ENCODE results near the gene MRTFA.

DNA sequence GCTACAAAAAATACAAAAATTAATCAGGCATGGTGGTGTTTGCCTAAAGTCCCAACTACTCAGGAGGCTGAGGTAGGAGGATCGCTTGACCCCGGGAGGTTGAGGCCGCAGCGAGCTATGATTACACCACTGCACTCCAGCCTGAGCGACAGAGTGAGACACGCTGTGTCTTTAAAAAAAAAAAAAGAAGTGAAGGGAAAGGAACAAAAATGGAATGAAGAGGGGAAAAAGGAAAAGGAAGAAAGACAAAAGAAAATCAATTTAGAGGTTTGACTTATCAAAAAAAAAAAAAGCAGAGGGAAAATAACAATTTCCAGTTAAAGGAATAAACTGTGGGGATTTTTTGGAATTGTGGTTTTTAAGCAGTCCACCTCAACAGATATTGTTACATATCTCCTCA lies 36.8 kb downstream of the MRTFA start:
- TF ChIP-seq, protein P1, sequence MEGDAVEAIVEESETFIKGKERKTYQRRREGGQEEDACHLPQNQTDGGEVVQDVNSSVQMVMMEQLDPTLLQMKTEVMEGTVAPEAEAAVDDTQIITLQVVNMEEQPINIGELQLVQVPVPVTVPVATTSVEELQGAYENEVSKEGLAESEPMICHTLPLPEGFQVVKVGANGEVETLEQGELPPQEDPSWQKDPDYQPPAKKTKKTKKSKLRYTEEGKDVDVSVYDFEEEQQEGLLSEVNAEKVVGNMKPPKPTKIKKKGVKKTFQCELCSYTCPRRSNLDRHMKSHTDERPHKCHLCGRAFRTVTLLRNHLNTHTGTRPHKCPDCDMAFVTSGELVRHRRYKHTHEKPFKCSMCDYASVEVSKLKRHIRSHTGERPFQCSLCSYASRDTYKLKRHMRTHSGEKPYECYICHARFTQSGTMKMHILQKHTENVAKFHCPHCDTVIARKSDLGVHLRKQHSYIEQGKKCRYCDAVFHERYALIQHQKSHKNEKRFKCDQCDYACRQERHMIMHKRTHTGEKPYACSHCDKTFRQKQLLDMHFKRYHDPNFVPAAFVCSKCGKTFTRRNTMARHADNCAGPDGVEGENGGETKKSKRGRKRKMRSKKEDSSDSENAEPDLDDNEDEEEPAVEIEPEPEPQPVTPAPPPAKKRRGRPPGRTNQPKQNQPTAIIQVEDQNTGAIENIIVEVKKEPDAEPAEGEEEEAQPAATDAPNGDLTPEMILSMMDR (CRISPR knock-in tag; IDR thresholded peaks at IDR 0.05), result no peak
- no peak for TF ChIP-seq ATF5 (CRISPR knock-in tag; IDR thresholded peaks at IDR 0.05; ENCODE audit: low read depth)
- no peak for TF ChIP-seq ZNF557 (CRISPR knock-in tag; IDR thresholded peaks at IDR 0.05)
- no peak for TF ChIP-seq POLR2A (IDR thresholded peaks at IDR 0.05; ENCODE audit: insufficient read depth in 1 of 2, low read depth in 2 of 2, low read length in 2 of 2)
- TF ChIP-seq, protein P2, sequence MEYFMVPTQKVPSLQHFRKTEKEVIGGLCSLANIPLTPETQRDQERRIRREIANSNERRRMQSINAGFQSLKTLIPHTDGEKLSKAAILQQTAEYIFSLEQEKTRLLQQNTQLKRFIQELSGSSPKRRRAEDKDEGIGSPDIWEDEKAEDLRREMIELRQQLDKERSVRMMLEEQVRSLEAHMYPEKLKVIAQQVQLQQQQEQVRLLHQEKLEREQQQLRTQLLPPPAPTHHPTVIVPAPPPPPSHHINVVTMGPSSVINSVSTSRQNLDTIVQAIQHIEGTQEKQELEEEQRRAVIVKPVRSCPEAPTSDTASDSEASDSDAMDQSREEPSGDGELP (IDR thresholded peaks at IDR 0.05; ENCODE audit: borderline replicate concordance, low read depth), result no peak
- no peak for TF ChIP-seq ZFP1 (CRISPR knock-in tag; IDR thresholded peaks at IDR 0.05)

Data from HepG2 (cell line).